K562 (cell line): ENCODE measurements around the gene FIZ1. TPM values are rescaled to one million over a fixed set of nuclear protein-coding genes. Genes with fewer than 3 reads are reported as not detected.

Source experiments
- ATF1 ChIP-seq, 2 experiments: fragments of 450-650 bp in 1 of 2; IDR thresholded peaks; 2 replicates each; pipeline ENCODE4 v1.6.1; 2016; ENCODE audit warnings: missing compliant biosample characterization in 1 of 2, missing genetic modification characterization in 1 of 2
- BRF1 ChIP-seq: IDR thresholded peaks from 3 replicates; pipeline ENCODE4 v1.6.1; 2011; ENCODE audit warnings: borderline replicate concordance, mild to moderate bottlenecking; ENCODE audit not compliant: insufficient read length; ENCODE audit errors: extremely low read depth
- CC2D1A ChIP-seq: fragments of 450-650 bp; IDR thresholded peaks from 2 replicates; pipeline ENCODE4 v1.6.1; 2017; ENCODE audit warnings: mild to moderate bottlenecking
- CGGBP1 ChIP-seq: fragments of 250-450 bp; sonication (Bioruptor Pico); IDR thresholded peaks from 2 replicates; pipeline ENCODE4 v1.9.0; 2021; ENCODE audit warnings: mild to moderate bottlenecking
- DNMT1 ChIP-seq: fragments of 450-650 bp; IDR thresholded peaks from 2 replicates; pipeline ENCODE4 v1.6.1; 2016; ENCODE audit warnings: antibody characterized with exemption, mild to moderate bottlenecking
- ELF2 ChIP-seq: fragments of 250-450 bp; sonication (Bioruptor Pico); IDR thresholded peaks from 2 replicates; pipeline ENCODE4 v1.5.0; 2021; ENCODE audit warnings: mild to moderate bottlenecking
- KDM2B ChIP-seq: fragments of 250-450 bp; sonication (Bioruptor Pico); IDR thresholded peaks from 2 replicates; pipeline ENCODE4 v1.8.0; 2021; ENCODE audit warnings: mild to moderate bottlenecking, moderate library complexity
- PTTG1 ChIP-seq: fragments of 450-650 bp; IDR thresholded peaks from 2 replicates; pipeline ENCODE4 v1.6.1; 2016; ENCODE audit warnings: low read depth, mild to moderate bottlenecking, missing genetic modification characterization, missing compliant biosample characterization
- RBFOX2 ChIP-seq: fragments of 200-400 bp; formaldehyde crosslinking; IDR thresholded peaks from 2 replicates; pipeline ENCODE4 v1.6.1; 2017; ENCODE audit warnings: low read depth, mild to moderate bottlenecking, low read length, moderate library complexity
- SAP30 ChIP-seq: fragments of 200-600 bp; sonication (generic); IDR thresholded peaks from 2 replicates; pipeline ENCODE4 v1.6.1; 2012; ENCODE audit warnings: borderline replicate concordance, low read depth, mild to moderate bottlenecking, moderate library complexity, low read length, control low read depth, inconsistent platforms; ENCODE audit not compliant: insufficient read depth, poor library complexity, severe bottlenecking
- SUPT5H ChIP-seq: fragments of 450-650 bp; IDR thresholded peaks from 2 replicates; pipeline ENCODE4 v1.6.1; 2016
- TAF1 ChIP-seq: IDR thresholded peaks from 2 replicates; pipeline ENCODE4 v1.6.1; 2011; ENCODE audit warnings: mild to moderate bottlenecking, low read length, moderate library complexity; ENCODE audit not compliant: insufficient read depth, control insufficient read depth, severe bottlenecking; ENCODE audit errors: extremely low read depth
- TBP ChIP-seq: optimal IDR thresholded peaks from 2 replicates; pipeline ENCODE3; 2011; ENCODE audit warnings: low read depth, low read length, improper control_type of control experiment
- TCF7 ChIP-seq: sonication (generic); IDR thresholded peaks from 2 replicates; pipeline ENCODE4 v1.6.1; 2016; ENCODE audit warnings: antibody characterized with exemption, borderline replicate concordance
- TEAD4 ChIP-seq, 2 experiments: sonication (generic) in 1 of 2; formaldehyde crosslinking in 1 of 2; IDR thresholded peaks; 2 replicates each; pipeline versions ENCODE4 v1.6.1 to v1.8.0; 2012 to 2022; ENCODE audit warnings: borderline replicate concordance in 1 of 2, inconsistent platforms in 1 of 2, low read length in 1 of 2, mild to moderate bottlenecking in 1 of 2, missing genetic modification reagents in 1 of 2
- ZBTB7A ChIP-seq: IDR thresholded peaks from 2 replicates; pipeline ENCODE4 v1.6.1; 2011; ENCODE audit warnings: low read depth, mild to moderate bottlenecking, low read length, moderate library complexity, borderline replicate concordance; ENCODE audit not compliant: control insufficient read depth
- ZSCAN29 ChIP-seq: fragments of 450-650 bp; IDR thresholded peaks from 2 replicates; pipeline ENCODE4 v1.6.1; 2017
- polyA plus RNA-seq, 8 experiments: library from polyadenylated mRNA; depleted of rRNA in 4 of 8; stranded (reverse) in 5 of 8; unstranded in 3 of 8; fragments of >200 nt; fragmentation: Nextera tagmentation in 2 of 8; fragmentation: Illumina TruSeq in 1 of 8; extraction: Ambion mirVana in 2 of 8; extraction: Trizol in 1 of 8; gene quantifications; 2 replicates each; pipeline versions ENCODE4 v1.2.1 to v1.2.3, GENCODE V29; 2011 to 2014; ENCODE audit warnings: inconsistent platforms in 1 of 8, missing spikeins in 1 of 8
- total RNA-seq, 7 experiments: library from RNA; depleted of rRNA in 6 of 7; stranded (reverse); fragments of >200 nt in 6 of 7; fragmentation: Illumina TruSeq in 2 of 7; extraction: Trizol in 2 of 7; gene quantifications; 2 replicates each; pipeline versions ENCODE4 v1.2.1 to v1.2.3, GENCODE V29; 2011 to 2021; ENCODE audit warnings: low replicate concordance in 1 of 7
- TF ChIP-seq, protein P1 (sequence below), 3 experiments: IDR thresholded peaks in 2 of 3; conservative IDR thresholded peaks in 1 of 3; 2 replicates each; pipeline ENCODE4 v1.5.1; 2011 to 2012; ENCODE audit warnings: low read length in 3 of 3, mild to moderate bottlenecking in 3 of 3, control low read depth in 2 of 3, improper control_type of control experiment in 1 of 3, inconsistent platforms in 1 of 3, low read depth in 1 of 3, mixed read lengths in 1 of 3, moderate library complexity in 1 of 3; ENCODE audit not compliant: insufficient read depth in 2 of 3
- TF ChIP-seq, protein P2 (sequence below): fragments of 250-450 bp; sonication (Bioruptor Pico); IDR thresholded peaks from 2 replicates; pipeline ENCODE4 v1.4.0; 2020; ENCODE audit warnings: mild to moderate bottlenecking, moderate library complexity

Gene FIZ1
- total and polyA plus RNA-seq, 9 of the 15 experiments (the other 6 are each of a cell fraction or from before 2014, with no cell fraction given), result 0.79 to 17.5 (median 5.5) TPM

GRCh38 chr19:55640577-55641425 lies 41.5 kb upstream of the FIZ1 start, which contains the start of gene ZNF580 (continued):
- no peak for TF ChIP-seq ZSCAN29
- peak; percentile 93 for TF ChIP-seq ZBTB7A
- TF ChIP-seq CC2D1A, result no peak
- TF ChIP-seq BRF1, result no peak
- TF ChIP-seq TEAD4 (IDR thresholded peaks at IDR 0.05; ENCODE audit: low read length), result 0 out of 2 replicates have a peak, but pooled peaks have one; percentile 18
- TF ChIP-seq TEAD4 (CRISPR knock-in tag; IDR thresholded peaks at IDR 0.05; ENCODE audit: borderline replicate concordance), result no peak
- no peak for TF ChIP-seq CGGBP1 (CRISPR knock-in tag)
- no peak for TF ChIP-seq TCF7
- TF ChIP-seq, protein P1, sequence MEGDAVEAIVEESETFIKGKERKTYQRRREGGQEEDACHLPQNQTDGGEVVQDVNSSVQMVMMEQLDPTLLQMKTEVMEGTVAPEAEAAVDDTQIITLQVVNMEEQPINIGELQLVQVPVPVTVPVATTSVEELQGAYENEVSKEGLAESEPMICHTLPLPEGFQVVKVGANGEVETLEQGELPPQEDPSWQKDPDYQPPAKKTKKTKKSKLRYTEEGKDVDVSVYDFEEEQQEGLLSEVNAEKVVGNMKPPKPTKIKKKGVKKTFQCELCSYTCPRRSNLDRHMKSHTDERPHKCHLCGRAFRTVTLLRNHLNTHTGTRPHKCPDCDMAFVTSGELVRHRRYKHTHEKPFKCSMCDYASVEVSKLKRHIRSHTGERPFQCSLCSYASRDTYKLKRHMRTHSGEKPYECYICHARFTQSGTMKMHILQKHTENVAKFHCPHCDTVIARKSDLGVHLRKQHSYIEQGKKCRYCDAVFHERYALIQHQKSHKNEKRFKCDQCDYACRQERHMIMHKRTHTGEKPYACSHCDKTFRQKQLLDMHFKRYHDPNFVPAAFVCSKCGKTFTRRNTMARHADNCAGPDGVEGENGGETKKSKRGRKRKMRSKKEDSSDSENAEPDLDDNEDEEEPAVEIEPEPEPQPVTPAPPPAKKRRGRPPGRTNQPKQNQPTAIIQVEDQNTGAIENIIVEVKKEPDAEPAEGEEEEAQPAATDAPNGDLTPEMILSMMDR (IDR thresholded peaks at IDR 0.05 in 2 of 3, conservative IDR thresholded peaks at IDR 0.05 in 1 of 3; ENCODE audit: insufficient read depth in 2 of 3, low read depth in 1 of 3, low read length in 3 of 3), result no peak
- TF ChIP-seq TBP, result peak; percentile 62
- TF ChIP-seq SAP30, result no peak
- TF ChIP-seq SUPT5H, result peak; percentile 23; the same call in 1 of the 2 replicates
- peak; percentile 73 for TF ChIP-seq RBFOX2
- TF ChIP-seq ATF1 (CRISPR knock-in tag; IDR thresholded peaks at IDR 0.05), result no peak
- TF ChIP-seq ATF1 (tag; IDR thresholded peaks at IDR 0.05), result no peak
- TF ChIP-seq PTTG1, result no peak
- TF ChIP-seq, protein P2, sequence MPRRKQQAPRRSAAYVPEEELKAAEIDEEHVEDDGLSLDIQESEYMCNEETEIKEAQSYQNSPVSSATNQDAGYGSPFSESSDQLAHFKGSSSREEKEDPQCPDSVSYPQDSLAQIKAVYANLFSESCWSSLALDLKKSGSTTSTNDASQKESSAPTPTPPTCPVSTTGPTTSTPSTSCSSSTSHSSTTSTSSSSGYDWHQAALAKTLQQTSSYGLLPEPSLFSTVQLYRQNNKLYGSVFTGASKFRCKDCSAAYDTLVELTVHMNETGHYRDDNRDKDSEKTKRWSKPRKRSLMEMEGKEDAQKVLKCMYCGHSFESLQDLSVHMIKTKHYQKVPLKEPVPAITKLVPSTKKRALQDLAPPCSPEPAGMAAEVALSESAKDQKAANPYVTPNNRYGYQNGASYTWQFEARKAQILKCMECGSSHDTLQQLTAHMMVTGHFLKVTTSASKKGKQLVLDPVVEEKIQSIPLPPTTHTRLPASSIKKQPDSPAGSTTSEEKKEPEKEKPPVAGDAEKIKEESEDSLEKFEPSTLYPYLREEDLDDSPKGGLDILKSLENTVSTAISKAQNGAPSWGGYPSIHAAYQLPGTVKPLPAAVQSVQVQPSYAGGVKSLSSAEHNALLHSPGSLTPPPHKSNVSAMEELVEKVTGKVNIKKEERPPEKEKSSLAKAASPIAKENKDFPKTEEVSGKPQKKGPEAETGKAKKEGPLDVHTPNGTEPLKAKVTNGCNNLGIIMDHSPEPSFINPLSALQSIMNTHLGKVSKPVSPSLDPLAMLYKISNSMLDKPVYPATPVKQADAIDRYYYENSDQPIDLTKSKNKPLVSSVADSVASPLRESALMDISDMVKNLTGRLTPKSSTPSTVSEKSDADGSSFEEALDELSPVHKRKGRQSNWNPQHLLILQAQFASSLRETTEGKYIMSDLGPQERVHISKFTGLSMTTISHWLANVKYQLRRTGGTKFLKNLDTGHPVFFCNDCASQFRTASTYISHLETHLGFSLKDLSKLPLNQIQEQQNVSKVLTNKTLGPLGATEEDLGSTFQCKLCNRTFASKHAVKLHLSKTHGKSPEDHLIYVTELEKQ (CRISPR knock-in tag), result no peak
- TF ChIP-seq KDM2B (CRISPR knock-in tag), result no peak
- TF ChIP-seq TAF1, result peak; percentile 41
- no peak for TF ChIP-seq DNMT1
- TF ChIP-seq ELF2, result no peak
